Gastroesophageal sphincter (tissue), 4 donors: ENCODE results near the gene KCND3. TPM values are rescaled to one million over a fixed set of nuclear protein-coding genes. Genes with fewer than 3 reads are reported as not detected.

ENCODE experiments used
- ATAC-seq: fragments of 150-250 bp; one replicate; pipeline ENCODE4 v1.9.1; 2016; ENCODE audit warnings: mild to moderate bottlenecking, moderate library complexity
- H3K27ac ChIP-seq, 4 donors: fragments of 200-600 bp; sonication (generic) in 3 of 4; 1 replicate in 3 of 4; 2 replicates in 1 of 4; pipeline ENCODE4 v1.5.1; 2016 to 2019
- H3K27me3 ChIP-seq: fragments of 200-600 bp; sonication (generic); one replicate; pipeline ENCODE4 v1.5.1; 2019
- H3K36me3 ChIP-seq, 2 donors: fragments of 200-600 bp; sonication (generic); one replicate each; pipeline ENCODE4 v1.5.1; 2019; ENCODE audit warnings: control low read depth in 1 of 2
- H3K4me1 ChIP-seq, 3 donors: fragments of 200-600 bp; sonication (generic); 1 replicate in 2 of 3; 2 replicates in 1 of 3; pipeline ENCODE4 v1.5.1; 2016 to 2019; ENCODE audit warnings: control low read depth in 2 of 3
- H3K4me3 ChIP-seq, 2 donors: fragments of 200-600 bp; sonication (generic); one replicate each; pipeline ENCODE4 v1.5.1; 2019; ENCODE audit warnings: mild to moderate bottlenecking in 1 of 2, moderate library complexity in 1 of 2
- H3K9me3 ChIP-seq, 3 donors: fragments of 200-600 bp; sonication (generic); one replicate each; pipeline ENCODE4 v1.5.1; 2017 to 2019; ENCODE audit warnings: control low read depth in 2 of 3
- CTCF ChIP-seq, 4 experiments: fragments of 200-600 bp in 2 of 4; fragments of 450-650 bp in 2 of 4; sonication (generic) in 1 of 4; IDR thresholded peaks; one replicate each; pipeline ENCODE4 v1.5.1; 2017 to 2019; ENCODE audit warnings: antibody characterized with exemption in 4 of 4, mild to moderate bottlenecking in 2 of 4, moderate library complexity in 2 of 4
- EP300 ChIP-seq: sonication (generic); formaldehyde crosslinking; IDR thresholded peaks from one replicate; pipeline ENCODE4 v1.6.1; 2017; ENCODE audit warnings: antibody characterized with exemption, mild to moderate bottlenecking
- POLR2A ChIP-seq, 2 donors: fragments of 450-650 bp; IDR thresholded peaks; one replicate each; pipeline ENCODE4 v1.6.1; 2017; ENCODE audit warnings: antibody characterized with exemption in 2 of 2, mild to moderate bottlenecking in 2 of 2, moderate library complexity in 1 of 2
- POLR2AphosphoS5 ChIP-seq: sonication (generic); formaldehyde crosslinking; IDR thresholded peaks from one replicate; pipeline ENCODE4 v1.6.1; 2017; ENCODE audit warnings: antibody characterized with exemption
- WGBS, 2 donors: methylation state at CpG; one replicate each; pipeline ENCODE4 v1.1.5; 2018; ENCODE audit warnings: low coverage in 1 of 2; 5-methylcytosine and 5-hydroxymethylcytosine counted together
- total RNA-seq, 4 donors: library from RNA; depleted of rRNA; stranded (reverse); fragments of >200 nt; gene quantifications; one replicate each; pipeline ENCODE4 v1.1.0, GENCODE V29; 2016

KCND3 gene
- total RNA-seq, 4 donors from 2014 or later: 36.2 to 58.7 (median 57.4) TPM

GRCh38 chr1:111737216-111738132 is 252.0 kb downstream of the KCND3 start:
- H3K36me3 ChIP-seq: peaks cover 0 to 3% of the 10 kb centered on the region in 2 donors
- H3K9me3 ChIP-seq: no peaks in the 10 kb centered on the region
- H3K4me1 ChIP-seq: peaks cover 0 to 80% (median 43%) of the 10 kb centered on the region in 3 donors
- peak overlapping the region; percentile 79 to 82 for H3K4me3 ChIP-seq
- H3K27me3 ChIP-seq: no peaks in the 10 kb centered on the region
- 8 to 36% methylated on average over 4 to 8 of the region's 8 CpGs for WGBS, 2 donors
- H3K27ac ChIP-seq: peak overlapping the region; percentile 91 to 97 (median 92)
- ATAC-seq: no peak
- TF ChIP-seq CTCF (IDR thresholded peaks at IDR 0.05) (no peak), POLR2AphosphoS5 (no peak), POLR2A (IDR thresholded peaks at IDR 0.05) (no peak), EP300 (no peak)

DNA sequence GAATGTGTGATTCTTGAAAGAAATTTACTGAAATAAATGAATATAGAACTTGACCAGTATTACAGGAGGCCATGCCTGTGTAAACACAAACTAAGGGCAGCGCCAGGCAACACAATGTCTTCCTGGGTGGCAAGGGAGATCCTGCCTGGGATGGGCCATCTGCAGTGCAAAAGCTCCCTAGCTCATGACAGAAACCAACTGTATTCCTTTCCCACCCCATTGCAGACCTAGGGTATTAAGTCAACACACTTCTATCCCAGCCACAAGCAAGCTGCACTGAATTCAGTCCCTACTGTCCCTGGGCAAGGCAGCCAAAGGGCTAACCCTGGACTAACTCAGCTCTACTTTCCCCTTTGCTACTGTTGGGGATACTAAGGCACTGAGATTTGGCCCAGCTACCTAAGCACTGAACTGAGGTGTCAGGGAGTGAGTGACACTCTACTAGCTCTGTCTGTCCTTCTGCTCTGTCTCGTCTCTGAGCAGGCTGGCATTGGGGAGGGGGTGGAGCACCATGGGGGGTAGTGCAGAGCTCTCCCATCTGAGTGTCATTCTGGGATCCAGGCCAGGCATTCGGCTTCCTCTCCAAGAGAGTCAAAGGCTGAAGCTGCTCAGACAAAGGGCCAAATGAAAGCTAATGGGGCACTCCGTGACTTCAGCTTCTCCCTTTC is 252.8 kb downstream of the KCND3 start:
- Histone ChIP-seq H3K4me3 (peak overlapping the region in 1 of 2 donors; percentile 82), H3K27ac (peak overlapping the region in 3 of 4 donors; percentile 91 to 97 (median 93)), H3K4me1 (peaks cover 0 to 88% (median 43%) of the 10 kb centered on the region in 3 donors), H3K9me3 (no peaks in the 10 kb centered on the region), H3K36me3 (peaks cover 0 to 3% of the 10 kb centered on the region in 2 donors), H3K27me3 (no peaks in the 10 kb centered on the region)
- no peak for TF ChIP-seq CTCF (IDR thresholded peaks at IDR 0.05)
- no peak for ATAC-seq
- 8 to 100% methylated on average over 1 to 2 of the region's 4 CpGs for WGBS, 2 donors

GRCh38 chr1:111735858-111736544 is 253.5 kb downstream of the KCND3 start:
- Histone ChIP-seq H3K4me3 (no peak overlapping the region), H3K4me1 (peaks cover 0 to 95% (median 43%) of the 10 kb centered on the region in 3 donors), H3K27me3 (no peaks in the 10 kb centered on the region), H3K9me3 (no peaks in the 10 kb centered on the region), H3K27ac (peak overlapping the region in 3 of 4 donors; percentile 7 to 91 (median 40)), H3K36me3 (peaks cover 0 to 3% of the 10 kb centered on the region in 2 donors)
- TF ChIP-seq CTCF (IDR thresholded peaks at IDR 0.05) (no peak), EP300 (no peak), POLR2A (IDR thresholded peaks at IDR 0.05) (no peak), POLR2AphosphoS5 (no peak)
- WGBS, 2 donors: 66% methylated on average over 4 to 6 of the region's 8 CpGs
- no peak for ATAC-seq

- peaks cover 0 to 98% (median 48%) of the 10 kb centered on the region in 3 donors for H3K4me1 ChIP-seq
- no peak for ATAC-seq
- TF ChIP-seq CTCF (IDR thresholded peaks at IDR 0.05) (no peak), POLR2AphosphoS5 (no peak), EP300 (no peak), POLR2A (IDR thresholded peaks at IDR 0.05) (no peak)
Measured at GRCh38 chr1:111735321-111735720, 254.1 kb downstream of the KCND3 start.

More at GRCh38 chr1:111735321-111735720, 254.1 kb downstream of the KCND3 start:
- no peaks in the 10 kb centered on the region for H3K9me3 ChIP-seq
- H3K27me3 ChIP-seq: no peaks in the 10 kb centered on the region
- H3K4me3 ChIP-seq: no peak overlapping the region
- peaks cover 0 to 3% of the 10 kb centered on the region in 2 donors for H3K36me3 ChIP-seq
- peak overlapping the region in 1 of 4 donors; percentile 7 for H3K27ac ChIP-seq
- 59 to 88% methylated on average over 4 of the region's 4 CpGs for WGBS, 2 donors
